OCI-LY1 (cell line): Measurements from ENCODE around the gene SLC35G2.

Experiments used
- EZH2 ChIP-seq: fragments of 200-600 bp; sonication (generic), shearing (Covaris generic); IDR thresholded peaks from 2 replicates; pipeline ENCODE4 v1.8.0; 2017; ENCODE audit warnings: borderline replicate concordance, mixed run types, mild to moderate bottlenecking, antibody characterized with exemption, low read length, moderate library complexity, mixed read lengths
- TF ChIP-seq, protein P1 (sequence below): fragments of 200-600 bp; sonication (generic), shearing (Covaris generic); IDR thresholded peaks from 2 replicates; pipeline ENCODE4 v1.5.1; 2017; ENCODE audit warnings: mild to moderate bottlenecking, antibody characterized with exemption, low read length, moderate library complexity, mixed read lengths

DNA sequence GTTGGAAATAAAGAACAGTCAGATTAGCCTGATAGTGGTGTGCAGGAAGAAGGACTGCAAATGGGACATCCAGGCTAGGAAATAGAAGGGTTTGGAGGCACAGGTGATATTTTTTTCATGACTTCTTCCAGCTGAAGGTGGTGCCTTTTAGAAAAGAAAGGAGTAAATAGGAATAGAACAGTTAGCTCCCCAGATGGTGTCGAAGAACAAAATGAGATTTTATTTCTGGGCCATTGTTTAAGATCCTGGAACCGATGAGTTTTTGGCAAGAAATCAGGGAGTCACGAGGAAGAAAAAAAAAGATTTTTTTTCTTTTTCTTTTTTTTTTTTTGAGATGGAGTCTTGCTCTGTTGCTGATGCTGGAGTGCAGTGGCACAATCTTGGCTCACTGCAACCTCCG lies 33.3 kb downstream of the SLC35G2 start:
- TF ChIP-seq, protein P1, sequence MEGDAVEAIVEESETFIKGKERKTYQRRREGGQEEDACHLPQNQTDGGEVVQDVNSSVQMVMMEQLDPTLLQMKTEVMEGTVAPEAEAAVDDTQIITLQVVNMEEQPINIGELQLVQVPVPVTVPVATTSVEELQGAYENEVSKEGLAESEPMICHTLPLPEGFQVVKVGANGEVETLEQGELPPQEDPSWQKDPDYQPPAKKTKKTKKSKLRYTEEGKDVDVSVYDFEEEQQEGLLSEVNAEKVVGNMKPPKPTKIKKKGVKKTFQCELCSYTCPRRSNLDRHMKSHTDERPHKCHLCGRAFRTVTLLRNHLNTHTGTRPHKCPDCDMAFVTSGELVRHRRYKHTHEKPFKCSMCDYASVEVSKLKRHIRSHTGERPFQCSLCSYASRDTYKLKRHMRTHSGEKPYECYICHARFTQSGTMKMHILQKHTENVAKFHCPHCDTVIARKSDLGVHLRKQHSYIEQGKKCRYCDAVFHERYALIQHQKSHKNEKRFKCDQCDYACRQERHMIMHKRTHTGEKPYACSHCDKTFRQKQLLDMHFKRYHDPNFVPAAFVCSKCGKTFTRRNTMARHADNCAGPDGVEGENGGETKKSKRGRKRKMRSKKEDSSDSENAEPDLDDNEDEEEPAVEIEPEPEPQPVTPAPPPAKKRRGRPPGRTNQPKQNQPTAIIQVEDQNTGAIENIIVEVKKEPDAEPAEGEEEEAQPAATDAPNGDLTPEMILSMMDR, result no peak
- TF ChIP-seq EZH2, result no peak
